ENCODE results near the gene CD19. TPM values are rescaled to one million over a fixed set of nuclear protein-coding genes. Genes with fewer than 3 reads are reported as not detected.
A peak's percentile ranks its signal among the peaks of the same experiment; 100 is the strongest.

Gene CD19
- total and polyA plus RNA-seq, 2 of the 8 experiments (the other 6 are each of a cell fraction or from before 2014, with no cell fraction given), result 0.57 to 0.65 TPM

DNA sequence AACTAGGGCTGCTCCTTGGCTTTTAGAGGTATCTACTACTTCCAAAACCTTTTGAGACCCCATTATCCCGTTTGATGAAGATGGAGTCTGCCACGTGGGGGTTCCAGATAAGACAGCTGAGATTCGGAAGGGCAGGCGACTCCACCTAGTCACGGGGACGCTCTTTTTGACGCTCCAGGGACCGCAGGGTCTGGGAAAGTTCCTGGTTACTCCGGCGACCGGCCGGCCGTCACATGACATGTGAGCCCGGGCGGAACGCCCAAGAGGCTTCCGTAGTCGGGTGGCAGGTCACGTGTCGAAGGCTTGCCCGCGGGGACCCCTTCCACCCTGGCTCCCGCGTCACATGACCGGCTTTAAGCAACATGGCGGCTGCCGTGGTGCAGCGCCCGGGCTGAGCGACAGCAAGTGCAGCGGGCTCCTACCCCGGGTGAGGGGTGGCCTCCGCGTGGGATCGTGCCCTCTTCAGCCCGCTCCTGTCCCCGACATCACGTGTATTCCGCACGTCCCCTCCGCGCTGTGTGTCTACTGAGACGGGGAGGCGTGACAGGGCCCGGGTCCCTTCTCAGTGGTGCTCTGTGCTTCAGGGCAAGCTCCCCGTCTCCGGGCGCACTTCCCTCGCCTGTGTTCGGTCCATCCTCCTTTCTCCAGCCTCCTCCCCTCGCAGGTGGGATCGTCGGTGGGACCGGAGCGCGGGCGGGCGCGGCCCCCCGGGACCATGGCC lies 42.8 kb downstream of the CD19 start, which contains the start of gene SPNS1 (continued):
- TF ChIP-seq TBP (IDR thresholded peaks at IDR 0.05; ENCODE audit: low read depth, low read length) (peak; percentile 86), BCL11A (IDR thresholded peaks at IDR 0.05; ENCODE audit: low read depth in 2 of 2, low read length in 2 of 2) (no peak), BACH1 (IDR thresholded peaks at IDR 0.05; ENCODE audit: low read length) (no peak), JUND (IDR thresholded peaks at IDR 0.05; ENCODE audit: low read length) (no peak), NANOG (IDR thresholded peaks at IDR 0.05; ENCODE audit: insufficient read depth, low read depth, low read length, poor library complexity, severe bottlenecking) (peak; percentile 46), CBX5 (IDR thresholded peaks at IDR 0.05; ENCODE audit: low read depth, low read length) (no peak), EZH2 (IDR thresholded peaks at IDR 0.05; ENCODE audit: low read depth, low read length, severe bottlenecking) (no peak), MAFK (IDR thresholded peaks at IDR 0.05; ENCODE audit: low read depth, low read length) (no peak), TAF1 (IDR thresholded peaks at IDR 0.05; ENCODE audit: low read depth, low read length) (peak; percentile 97), SP2 (IDR thresholded peaks at IDR 0.05; ENCODE audit: low read length) (no peak)
- TF ChIP-seq, protein P1, sequence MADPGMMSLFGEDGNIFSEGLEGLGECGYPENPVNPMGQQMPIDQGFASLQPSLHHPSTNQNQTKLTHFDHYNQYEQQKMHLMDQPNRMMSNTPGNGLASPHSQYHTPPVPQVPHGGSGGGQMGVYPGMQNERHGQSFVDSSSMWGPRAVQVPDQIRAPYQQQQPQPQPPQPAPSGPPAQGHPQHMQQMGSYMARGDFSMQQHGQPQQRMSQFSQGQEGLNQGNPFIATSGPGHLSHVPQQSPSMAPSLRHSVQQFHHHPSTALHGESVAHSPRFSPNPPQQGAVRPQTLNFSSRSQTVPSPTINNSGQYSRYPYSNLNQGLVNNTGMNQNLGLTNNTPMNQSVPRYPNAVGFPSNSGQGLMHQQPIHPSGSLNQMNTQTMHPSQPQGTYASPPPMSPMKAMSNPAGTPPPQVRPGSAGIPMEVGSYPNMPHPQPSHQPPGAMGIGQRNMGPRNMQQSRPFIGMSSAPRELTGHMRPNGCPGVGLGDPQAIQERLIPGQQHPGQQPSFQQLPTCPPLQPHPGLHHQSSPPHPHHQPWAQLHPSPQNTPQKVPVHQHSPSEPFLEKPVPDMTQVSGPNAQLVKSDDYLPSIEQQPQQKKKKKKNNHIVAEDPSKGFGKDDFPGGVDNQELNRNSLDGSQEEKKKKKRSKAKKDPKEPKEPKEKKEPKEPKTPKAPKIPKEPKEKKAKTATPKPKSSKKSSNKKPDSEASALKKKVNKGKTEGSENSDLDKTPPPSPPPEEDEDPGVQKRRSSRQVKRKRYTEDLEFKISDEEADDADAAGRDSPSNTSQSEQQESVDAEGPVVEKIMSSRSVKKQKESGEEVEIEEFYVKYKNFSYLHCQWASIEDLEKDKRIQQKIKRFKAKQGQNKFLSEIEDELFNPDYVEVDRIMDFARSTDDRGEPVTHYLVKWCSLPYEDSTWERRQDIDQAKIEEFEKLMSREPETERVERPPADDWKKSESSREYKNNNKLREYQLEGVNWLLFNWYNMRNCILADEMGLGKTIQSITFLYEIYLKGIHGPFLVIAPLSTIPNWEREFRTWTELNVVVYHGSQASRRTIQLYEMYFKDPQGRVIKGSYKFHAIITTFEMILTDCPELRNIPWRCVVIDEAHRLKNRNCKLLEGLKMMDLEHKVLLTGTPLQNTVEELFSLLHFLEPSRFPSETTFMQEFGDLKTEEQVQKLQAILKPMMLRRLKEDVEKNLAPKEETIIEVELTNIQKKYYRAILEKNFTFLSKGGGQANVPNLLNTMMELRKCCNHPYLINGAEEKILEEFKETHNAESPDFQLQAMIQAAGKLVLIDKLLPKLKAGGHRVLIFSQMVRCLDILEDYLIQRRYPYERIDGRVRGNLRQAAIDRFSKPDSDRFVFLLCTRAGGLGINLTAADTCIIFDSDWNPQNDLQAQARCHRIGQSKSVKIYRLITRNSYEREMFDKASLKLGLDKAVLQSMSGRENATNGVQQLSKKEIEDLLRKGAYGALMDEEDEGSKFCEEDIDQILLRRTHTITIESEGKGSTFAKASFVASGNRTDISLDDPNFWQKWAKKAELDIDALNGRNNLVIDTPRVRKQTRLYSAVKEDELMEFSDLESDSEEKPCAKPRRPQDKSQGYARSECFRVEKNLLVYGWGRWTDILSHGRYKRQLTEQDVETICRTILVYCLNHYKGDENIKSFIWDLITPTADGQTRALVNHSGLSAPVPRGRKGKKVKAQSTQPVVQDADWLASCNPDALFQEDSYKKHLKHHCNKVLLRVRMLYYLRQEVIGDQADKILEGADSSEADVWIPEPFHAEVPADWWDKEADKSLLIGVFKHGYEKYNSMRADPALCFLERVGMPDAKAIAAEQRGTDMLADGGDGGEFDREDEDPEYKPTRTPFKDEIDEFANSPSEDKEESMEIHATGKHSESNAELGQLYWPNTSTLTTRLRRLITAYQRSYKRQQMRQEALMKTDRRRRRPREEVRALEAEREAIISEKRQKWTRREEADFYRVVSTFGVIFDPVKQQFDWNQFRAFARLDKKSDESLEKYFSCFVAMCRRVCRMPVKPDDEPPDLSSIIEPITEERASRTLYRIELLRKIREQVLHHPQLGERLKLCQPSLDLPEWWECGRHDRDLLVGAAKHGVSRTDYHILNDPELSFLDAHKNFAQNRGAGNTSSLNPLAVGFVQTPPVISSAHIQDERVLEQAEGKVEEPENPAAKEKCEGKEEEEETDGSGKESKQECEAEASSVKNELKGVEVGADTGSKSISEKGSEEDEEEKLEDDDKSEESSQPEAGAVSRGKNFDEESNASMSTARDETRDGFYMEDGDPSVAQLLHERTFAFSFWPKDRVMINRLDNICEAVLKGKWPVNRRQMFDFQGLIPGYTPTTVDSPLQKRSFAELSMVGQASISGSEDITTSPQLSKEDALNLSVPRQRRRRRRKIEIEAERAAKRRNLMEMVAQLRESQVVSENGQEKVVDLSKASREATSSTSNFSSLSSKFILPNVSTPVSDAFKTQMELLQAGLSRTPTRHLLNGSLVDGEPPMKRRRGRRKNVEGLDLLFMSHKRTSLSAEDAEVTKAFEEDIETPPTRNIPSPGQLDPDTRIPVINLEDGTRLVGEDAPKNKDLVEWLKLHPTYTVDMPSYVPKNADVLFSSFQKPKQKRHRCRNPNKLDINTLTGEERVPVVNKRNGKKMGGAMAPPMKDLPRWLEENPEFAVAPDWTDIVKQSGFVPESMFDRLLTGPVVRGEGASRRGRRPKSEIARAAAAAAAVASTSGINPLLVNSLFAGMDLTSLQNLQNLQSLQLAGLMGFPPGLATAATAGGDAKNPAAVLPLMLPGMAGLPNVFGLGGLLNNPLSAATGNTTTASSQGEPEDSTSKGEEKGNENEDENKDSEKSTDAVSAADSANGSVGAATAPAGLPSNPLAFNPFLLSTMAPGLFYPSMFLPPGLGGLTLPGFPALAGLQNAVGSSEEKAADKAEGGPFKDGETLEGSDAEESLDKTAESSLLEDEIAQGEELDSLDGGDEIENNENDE (IDR thresholded peaks at IDR 0.05; ENCODE audit: insufficient replicate concordance, low read length), result no peak

Data from H1 (cell line).